ACC112 (cell line): Measurements from ENCODE around the gene NAXE.

ENCODE experiments used
- H2AFZ ChIP-seq: fragments of 200-600 bp; sonication (generic); one replicate; pipeline ENCODE4 v1.6.0; 2017; ENCODE audit warnings: antibody characterized with exemption, low read length; ENCODE audit not compliant: unreplicated experiment
- H3K27ac ChIP-seq: fragments of 200-600 bp; sonication (generic); 2 replicates; pipeline ENCODE4 v1.5.1; 2014; ENCODE audit warnings: low read depth, mild to moderate bottlenecking, antibody characterized with exemption, low read length, moderate library complexity
- H3K27me3 ChIP-seq: fragments of 200-600 bp; sonication (generic); 2 replicates; pipeline ENCODE4 v1.6.1; 2014; ENCODE audit warnings: mild to moderate bottlenecking, antibody characterized with exemption, low read length, moderate library complexity, mixed read lengths; ENCODE audit not compliant: insufficient read depth
- H3K36me3 ChIP-seq: fragments of 200-600 bp; sonication (generic); 2 replicates; pipeline ENCODE4 v1.6.1; 2016; ENCODE audit warnings: mild to moderate bottlenecking, antibody characterized with exemption, low read length, moderate library complexity, mixed read lengths; ENCODE audit not compliant: insufficient read depth
- H3K4me1 ChIP-seq: fragments of 200-600 bp; sonication (generic); one replicate; pipeline ENCODE4 v1.6.1; 2016; ENCODE audit warnings: low read length, mixed read lengths; ENCODE audit not compliant: insufficient read depth, unreplicated experiment, control insufficient read depth
- H3K4me3 ChIP-seq: fragments of 200-600 bp; sonication (generic); 2 replicates; pipeline ENCODE4 v1.5.1; 2014; ENCODE audit warnings: mild to moderate bottlenecking, low read depth, low read length
- H3K79me2 ChIP-seq: fragments of 200-600 bp; sonication (generic); one replicate; pipeline ENCODE4 v1.6.0; 2016; ENCODE audit warnings: low read length; ENCODE audit not compliant: control insufficient read depth, unreplicated experiment, insufficient read depth

Gene NAXE

DNA sequence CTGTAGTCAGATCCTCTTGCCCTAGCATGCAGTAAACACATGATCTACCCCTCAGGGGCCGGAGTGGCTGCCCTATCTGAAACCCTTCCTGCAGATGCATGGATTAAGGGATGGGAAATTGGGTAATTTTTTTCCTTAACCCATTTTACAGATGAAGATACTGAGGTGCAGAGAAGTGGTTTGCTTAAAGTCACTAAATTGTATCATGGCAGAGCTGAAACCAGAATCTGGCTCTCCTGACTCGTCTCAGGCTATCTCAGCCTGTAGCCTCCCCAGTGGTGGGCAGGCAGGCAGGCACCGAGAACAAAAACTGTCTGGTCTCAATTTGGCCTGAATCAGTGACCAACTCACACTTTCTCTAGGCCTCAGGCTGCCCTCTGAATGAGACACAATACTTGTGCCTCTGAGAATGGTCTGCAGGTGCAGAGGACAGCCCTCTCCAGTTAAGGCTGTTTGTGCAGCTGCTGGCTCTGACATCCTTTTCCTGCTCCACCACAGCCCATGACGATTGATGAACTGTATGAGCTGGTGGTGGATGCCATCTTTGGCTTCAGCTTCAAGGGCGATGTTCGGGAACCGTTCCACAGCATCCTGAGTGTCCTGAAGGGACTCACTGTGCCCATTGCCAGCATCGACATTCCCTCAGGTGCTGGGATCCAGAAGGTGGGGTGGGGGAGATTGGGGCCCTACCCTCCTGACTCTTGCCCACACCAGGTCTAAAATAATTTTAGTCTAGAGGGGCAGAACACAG, 1.5 kb downstream of the NAXE start:
- Histone ChIP-seq H3K27ac (no peak overlapping the region), H3K27me3 (no peaks in the 10 kb centered on the region), H3K36me3 (no peaks in the 10 kb centered on the region), H2AFZ (no peak overlapping the region), H3K4me3 (no peak overlapping the region; the same call in 1 of the 2 replicates), H3K79me2 (no peaks in the 10 kb centered on the region), H3K4me1 (peaks cover 6% of the 10 kb centered on the region)

GRCh38 chr1:156593661-156593989, 2.0 kb downstream of the NAXE start:
- peaks cover 6% of the 10 kb centered on the region for H3K4me1 ChIP-seq
- H3K79me2 ChIP-seq: no peaks in the 10 kb centered on the region
- H3K27me3 ChIP-seq: no peaks in the 10 kb centered on the region
- H2AFZ ChIP-seq: no peak overlapping the region
- no peak overlapping the region for H3K27ac ChIP-seq
- H3K36me3 ChIP-seq: no peaks in the 10 kb centered on the region
- no peak overlapping the region for H3K4me3 ChIP-seq

GRCh38 chr1:156594190-156594589, 2.6 kb downstream of the NAXE start:
- H3K4me1 ChIP-seq: peaks cover 6% of the 10 kb centered on the region
- no peak overlapping the region for H2AFZ ChIP-seq
- H3K27me3 ChIP-seq: no peaks in the 10 kb centered on the region
- no peaks in the 10 kb centered on the region for H3K36me3 ChIP-seq
- H3K4me3 ChIP-seq: no peak overlapping the region
- H3K27ac ChIP-seq: no peak overlapping the region
- no peaks in the 10 kb centered on the region for H3K79me2 ChIP-seq

GRCh38 chr1:156595016-156595415, 3.4 kb downstream of the NAXE start:
- Histone ChIP-seq H3K27ac (no peak overlapping the region), H3K4me3 (no peak overlapping the region), H2AFZ (no peak overlapping the region), H3K4me1 (peaks cover 6% of the 10 kb centered on the region), H3K36me3 (no peaks in the 10 kb centered on the region), H3K27me3 (no peaks in the 10 kb centered on the region), H3K79me2 (peaks cover 5% of the 10 kb centered on the region)

- Histone ChIP-seq H3K4me1 (no peaks in the 10 kb centered on the region), H3K36me3 (no peaks in the 10 kb centered on the region), H3K27me3 (no peaks in the 10 kb centered on the region), H3K79me2 (peaks cover 10% of the 10 kb centered on the region), H2AFZ (no peak overlapping the region), H3K27ac (no peak overlapping the region), H3K4me3 (no peak overlapping the region)
Measured at GRCh38 chr1:156596426-156596825, 4.8 kb downstream of the NAXE start.

- Histone ChIP-seq H3K36me3 (no peaks in the 10 kb centered on the region), H3K4me1 (peaks cover 5% of the 10 kb centered on the region), H3K27me3 (no peaks in the 10 kb centered on the region), H2AFZ (no peak overlapping the region), H3K27ac (no peak overlapping the region), H3K79me2 (peaks cover 18% of the 10 kb centered on the region), H3K4me3 (no peak overlapping the region)
Measured at GRCh38 chr1:156598125-156598524, 6.5 kb downstream of the NAXE start.

DNA sequence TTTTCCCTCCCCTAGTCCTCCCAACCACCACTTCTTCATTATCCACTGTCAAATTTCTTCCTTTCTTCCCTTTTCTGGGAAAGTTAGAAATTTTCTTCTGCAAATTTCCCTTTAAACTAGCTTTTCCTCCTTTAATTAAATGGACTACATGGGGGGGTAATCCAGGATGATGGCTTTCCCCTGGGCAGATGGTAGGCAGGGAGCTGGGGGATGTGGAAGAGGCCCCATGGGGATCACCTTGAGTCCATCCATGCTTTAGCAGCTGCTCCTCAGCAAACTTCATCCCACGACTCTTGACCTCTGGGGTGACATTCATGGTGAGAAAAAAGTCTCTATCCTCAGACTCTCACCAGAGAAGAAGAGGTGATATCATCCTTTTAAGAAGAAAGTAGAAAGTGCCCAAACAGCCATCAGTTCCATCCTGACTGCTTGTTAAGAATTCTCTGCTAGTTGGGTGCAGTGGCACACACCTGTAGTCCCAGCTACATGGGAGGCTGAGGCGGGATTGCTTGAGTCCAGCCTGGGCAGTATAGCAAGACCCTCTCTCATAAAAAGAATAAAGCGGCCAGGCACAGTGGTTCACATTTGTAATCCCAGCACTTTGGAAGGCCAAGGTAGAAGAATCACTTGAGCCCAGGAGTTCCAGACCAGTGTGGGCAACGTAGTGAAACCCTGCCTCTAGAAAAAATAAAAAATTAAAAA, 7.3 kb downstream of the NAXE start:
- Histone ChIP-seq H3K27me3 (no peaks in the 10 kb centered on the region), H3K27ac (no peak overlapping the region), H3K79me2 (peaks cover 18% of the 10 kb centered on the region), H3K36me3 (no peaks in the 10 kb centered on the region), H3K4me1 (peaks cover 5% of the 10 kb centered on the region), H3K4me3 (no peak overlapping the region), H2AFZ (no peak overlapping the region)

DNA sequence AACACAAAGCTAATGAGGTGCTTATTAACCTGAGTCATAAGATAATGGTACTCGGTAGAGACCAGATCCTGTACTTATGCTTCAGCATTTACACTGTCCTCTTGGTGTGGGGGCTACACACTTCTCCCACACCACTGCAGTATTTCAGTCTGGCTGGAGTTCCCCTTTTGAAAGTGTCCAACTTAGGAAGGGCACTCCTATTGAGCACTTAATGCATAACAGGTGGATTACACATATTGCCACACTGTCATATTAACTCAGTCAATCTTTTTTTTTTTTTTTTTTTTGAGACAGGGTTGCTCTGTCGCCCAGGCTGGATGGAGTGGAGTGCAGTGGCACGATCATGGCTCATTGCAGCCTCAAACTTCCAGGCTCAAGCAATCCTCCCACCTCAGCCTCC, 8.2 kb downstream of the NAXE start:
- H3K79me2 ChIP-seq: peaks cover 18% of the 10 kb centered on the region
- no peaks in the 10 kb centered on the region for H3K27me3 ChIP-seq
- H3K36me3 ChIP-seq: no peaks in the 10 kb centered on the region
- peak overlapping the region; percentile 83; the same call in 1 of the 2 replicates for H3K4me3 ChIP-seq
- H3K4me1 ChIP-seq: peaks cover 5% of the 10 kb centered on the region
- no peak overlapping the region for H3K27ac ChIP-seq
- H2AFZ ChIP-seq: no peak overlapping the region

GRCh38 chr1:156600733-156601121, 9.2 kb downstream of the NAXE start:
- Histone ChIP-seq H3K36me3 (no peaks in the 10 kb centered on the region), H3K27ac (peak overlapping the region; percentile 79), H3K4me3 (peak overlapping the region; percentile 83), H3K4me1 (peaks cover 5% of the 10 kb centered on the region), H3K27me3 (no peaks in the 10 kb centered on the region), H3K79me2 (peaks cover 18% of the 10 kb centered on the region), H2AFZ (peak overlapping the region; percentile 74)

DNA sequence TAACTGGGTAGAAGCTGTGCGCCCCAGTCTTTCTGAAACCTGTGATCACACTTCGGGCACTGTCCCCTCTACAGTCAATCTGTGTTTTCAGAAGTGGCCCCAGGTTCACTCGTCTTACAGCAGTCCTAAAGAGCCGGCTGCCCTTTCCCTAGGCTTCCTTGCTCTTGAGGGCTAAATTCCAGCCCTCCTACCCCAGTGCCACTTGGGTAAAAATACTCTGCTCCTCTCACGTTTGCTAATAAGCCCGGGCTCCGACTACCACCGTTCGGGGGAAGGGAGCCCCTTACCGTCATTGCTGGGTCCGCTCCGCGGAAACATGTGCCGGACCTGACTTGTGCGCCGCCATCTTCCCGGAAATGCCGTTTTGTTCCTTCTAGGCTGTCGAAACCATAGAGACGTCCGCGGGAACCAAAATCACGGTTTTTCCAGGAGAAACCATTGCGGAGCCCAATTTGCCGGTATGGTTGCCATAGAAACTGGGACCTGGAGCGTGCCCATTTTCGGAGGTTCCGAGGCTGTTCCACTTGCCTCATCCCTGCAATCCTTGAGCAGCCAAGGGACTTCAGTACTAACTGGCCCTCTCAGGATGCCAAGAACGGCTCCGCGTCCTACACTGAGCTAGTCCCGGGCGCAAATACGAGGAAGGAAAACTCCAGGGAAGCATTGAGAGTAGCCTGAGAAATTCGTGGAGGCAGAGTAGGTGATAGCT, 9.7 kb downstream of the NAXE start, which contains the start of gene GPATCH4:
Gene GPATCH4 (minus strand): TSS at position 358 of the 709 bp plus-strand sequence.
- Histone ChIP-seq H3K36me3 (no peaks in the 10 kb centered on the region), H3K79me2 (peaks cover 18% of the 10 kb centered on the region), H3K27me3 (no peaks in the 10 kb centered on the region), H2AFZ (peak within 1 kb of the TSS; percentile 96), H3K4me3 (peak within 1 kb of the TSS; percentile 83), H3K27ac (peak within 1 kb of the TSS; percentile 79), H3K4me1 (peaks cover 5% of the 10 kb centered on the region)
